Measurements from ENCODE around the gene ZNF3. TPM values are rescaled to one million over a fixed set of nuclear protein-coding genes. Genes with fewer than 3 reads are reported as not detected.
A peak's percentile ranks its signal among the peaks of the same experiment; 100 is the strongest.

Gene ZNF3
- total and polyA plus RNA-seq, 4 donors: 10.2 to 18.2 (median 12.2) TPM

GRCh38 chr7:100057006-100057405 is 24.5 kb downstream of the ZNF3 start:
- H3K27ac ChIP-seq (ENCODE audit: low read depth in 1 of 2, low read length in 2 of 2): no peak overlapping the region
- H3K4me1 ChIP-seq (ENCODE audit: control insufficient read depth in 4 of 4, insufficient read depth in 4 of 4, low read length in 3 of 4): peaks cover 0 to 8% (median 4%) of the 10 kb centered on the region in 4 donors
- 97% methylated on average over 10 of the region's 10 CpGs for WGBS
- no peak overlapping the region for H3K4me3 ChIP-seq (ENCODE audit: low read depth in 1 of 3, low read length in 3 of 3)
- peaks cover 3 to 31% (median 24%) of the 10 kb centered on the region in 4 donors for H3K36me3 ChIP-seq (ENCODE audit: control insufficient read depth in 4 of 4, insufficient read depth in 3 of 4, low read depth in 1 of 4, low read length in 3 of 4)
- no peak for TF ChIP-seq NR2F2 (IDR thresholded peaks at IDR 0.05)
- no peak for TF ChIP-seq FOXA2 (IDR thresholded peaks at IDR 0.05)
- no peak for TF ChIP-seq ATF3 (IDR thresholded peaks at IDR 0.05)
- TF ChIP-seq ZBTB33 (IDR thresholded peaks at IDR 0.05): no peak
- TF ChIP-seq MAX (IDR thresholded peaks at IDR 0.05): no peak
- TF ChIP-seq GABPA (IDR thresholded peaks at IDR 0.05 in 1 of 2, conservative IDR thresholded peaks at IDR 0.05 in 1 of 2): no peak
- TF ChIP-seq SP1 (IDR thresholded peaks at IDR 0.05): no peak
- no peak for TF ChIP-seq YY1 (IDR thresholded peaks at IDR 0.05)
- no peak for TF ChIP-seq REST (IDR thresholded peaks at IDR 0.05)
- TF ChIP-seq HNF4A (conservative IDR thresholded peaks at IDR 0.05): no peak
- no peak for TF ChIP-seq TAF1 (conservative IDR thresholded peaks at IDR 0.05)
- DNase-seq (ENCODE audit: low spot score): no peak
- no peaks in the 10 kb centered on the region for H3K9me3 ChIP-seq (ENCODE audit: control insufficient read depth in 4 of 4, low read length in 3 of 4)
- no peaks in the 10 kb centered on the region for H3K27me3 ChIP-seq (ENCODE audit: control insufficient read depth in 4 of 4, insufficient read depth in 4 of 4, low read length in 3 of 4)
- H3K9ac ChIP-seq (ENCODE audit: low read depth in 1 of 2, low read length in 2 of 2): no peak overlapping the region

GRCh38 chr7:100053215-100053614 is 28.3 kb downstream of the ZNF3 start:
- H3K36me3 ChIP-seq (ENCODE audit: control insufficient read depth in 4 of 4, insufficient read depth in 3 of 4, low read depth in 1 of 4, low read length in 3 of 4): peaks cover 3 to 16% (median 9%) of the 10 kb centered on the region in 4 donors
- DNase-seq (ENCODE audit: low spot score): no peak
- no peaks in the 10 kb centered on the region for H3K9me3 ChIP-seq (ENCODE audit: control insufficient read depth in 4 of 4, low read length in 3 of 4)
- H3K4me3 ChIP-seq (ENCODE audit: low read depth in 1 of 3, low read length in 3 of 3): no peak overlapping the region
- peak overlapping the region in 1 of 2 donors; percentile 27 for H3K27ac ChIP-seq (ENCODE audit: low read depth in 1 of 2, low read length in 2 of 2)
- no peak overlapping the region for H3K9ac ChIP-seq (ENCODE audit: low read depth in 1 of 2, low read length in 2 of 2)
- no peaks in the 10 kb centered on the region for H3K27me3 ChIP-seq (ENCODE audit: control insufficient read depth in 4 of 4, insufficient read depth in 4 of 4, low read length in 3 of 4)
- 24% methylated on average over 3 of the region's 3 CpGs for WGBS
- TF ChIP-seq CTCF (IDR thresholded peaks at IDR 0.05; ENCODE audit: low read depth, low read length, missing input control): peak; percentile 60
- TF ChIP-seq REST (IDR thresholded peaks at IDR 0.05): no peak
- peak in 1 of 2 donors; percentile 19 for TF ChIP-seq RXRA (IDR thresholded peaks at IDR 0.05)
- TF ChIP-seq FOXA2 (IDR thresholded peaks at IDR 0.05): no peak
- no peak for TF ChIP-seq ATF3 (IDR thresholded peaks at IDR 0.05)
- TF ChIP-seq RAD21 (IDR thresholded peaks at IDR 0.05): peak; percentile 87 to 89
- peaks cover 0 to 24% (median 17%) of the 10 kb centered on the region in 4 donors for H3K4me1 ChIP-seq (ENCODE audit: control insufficient read depth in 4 of 4, insufficient read depth in 4 of 4, low read length in 3 of 4)

Data from liver (tissue), 9 donors.